Activated T-cell treated with anti-CD3 and anti-CD28 coated beads, Interleukin-2, amount 50 U/mL, for 1 hour (primary cell): ENCODE measurements around the gene P2RX4.
"Not testable (repeated sequence)": the region's sequence is repeated elsewhere in the genome, so short reads cannot be mapped to it uniquely, and the experiment has no call there.

Experiments used
- DNase-seq: peaks from one replicate; pipeline ENCODE4 v3.0.0-alpha.2; 2020

The P2RX4 gene

DNA sequence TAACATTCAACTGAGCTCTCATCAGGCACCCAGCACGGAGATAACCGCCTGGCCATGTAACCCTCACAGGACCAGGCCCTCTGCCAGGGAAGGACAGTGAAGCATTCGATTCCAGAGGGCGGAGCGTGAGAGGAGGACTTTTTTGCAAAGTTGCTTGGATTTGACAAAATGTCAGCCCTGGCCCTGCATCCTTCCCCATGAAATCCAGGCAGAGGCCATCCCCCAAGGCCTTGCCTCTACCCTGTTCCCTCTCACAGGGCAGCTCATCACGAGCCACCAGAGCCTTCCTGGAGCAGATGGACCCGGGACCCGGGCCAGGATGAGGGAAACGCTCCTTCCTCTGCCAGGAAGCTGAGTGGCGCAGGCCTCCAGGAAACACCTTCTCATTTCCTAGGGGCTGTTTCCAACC lies 69.6 kb downstream of the P2RX4 start:
- DNase-seq: no peak

DNA sequence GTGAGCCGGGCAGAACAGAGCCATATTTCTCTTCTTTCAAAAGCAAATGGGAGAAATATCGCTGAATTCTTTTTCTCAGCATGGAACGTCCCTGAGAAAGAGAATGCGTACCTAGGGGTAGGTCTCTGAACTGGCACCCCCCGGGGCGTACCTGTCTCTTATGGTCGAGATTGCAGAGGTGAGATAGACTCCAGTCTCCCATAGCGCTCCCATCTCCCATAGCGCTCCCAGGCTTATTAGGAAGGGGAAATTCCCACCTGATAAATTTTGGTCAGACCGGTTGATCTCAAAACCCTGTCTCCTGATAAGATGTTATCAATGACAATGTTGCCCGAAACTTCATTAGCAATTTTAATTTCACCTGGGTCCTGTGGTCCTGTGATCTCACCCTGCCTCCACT lies 70.6 kb downstream of the P2RX4 start:
- DNase-seq: not testable (repeated sequence)

DNA sequence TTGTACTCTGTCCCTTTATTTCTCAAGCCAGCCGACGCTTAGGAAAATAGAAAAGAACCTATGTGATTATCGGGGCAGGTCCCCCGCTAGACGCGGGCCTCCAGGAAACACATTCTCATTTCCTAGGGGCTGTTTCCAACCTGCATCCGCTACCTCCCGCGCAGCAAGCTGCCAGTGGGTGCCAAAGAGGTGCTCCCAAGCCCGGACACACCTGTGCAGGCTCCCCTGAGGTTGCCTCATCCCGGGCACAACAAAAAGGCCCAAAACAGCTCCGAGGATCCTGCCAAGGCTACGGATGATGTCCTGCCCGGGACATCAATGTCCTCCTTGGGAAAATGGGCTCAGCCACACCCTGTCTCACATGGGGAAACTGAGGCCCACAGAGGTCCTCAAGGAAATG lies 71.2 kb downstream of the P2RX4 start:
- not testable (repeated sequence) for DNase-seq

DNA sequence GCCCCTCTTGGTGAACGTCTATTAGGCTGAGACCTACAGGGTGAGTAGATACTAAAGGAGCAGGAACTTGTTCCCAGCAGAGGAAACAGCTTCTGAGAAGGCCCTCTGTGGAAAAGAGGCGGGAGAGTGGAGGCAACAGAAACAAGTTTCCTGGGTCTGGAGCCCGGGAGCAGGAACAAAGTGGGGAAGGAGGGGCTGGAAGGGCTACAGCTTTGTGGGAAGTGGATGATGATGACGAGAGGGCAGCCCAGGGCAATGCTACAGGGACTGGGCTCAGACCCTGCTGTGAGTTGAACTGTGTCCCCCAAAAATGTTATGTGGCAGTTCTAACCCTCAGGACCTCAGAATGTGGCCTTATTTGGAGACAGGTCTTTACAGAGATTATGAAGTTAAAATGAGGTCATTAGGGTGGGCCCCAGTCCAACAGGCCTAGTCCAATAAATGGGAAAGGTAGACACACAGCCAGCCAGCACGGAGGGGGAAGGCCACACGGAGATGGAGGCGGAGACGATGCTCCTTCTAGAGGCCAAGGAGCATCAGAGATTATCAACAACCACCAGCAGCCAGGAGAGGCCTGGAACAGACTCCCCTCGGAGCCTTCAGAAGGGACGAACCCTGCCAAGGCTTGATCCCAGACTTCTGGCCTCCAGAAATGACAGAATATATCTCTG lies 72.3 kb downstream of the P2RX4 start:
- no peak for DNase-seq

DNA sequence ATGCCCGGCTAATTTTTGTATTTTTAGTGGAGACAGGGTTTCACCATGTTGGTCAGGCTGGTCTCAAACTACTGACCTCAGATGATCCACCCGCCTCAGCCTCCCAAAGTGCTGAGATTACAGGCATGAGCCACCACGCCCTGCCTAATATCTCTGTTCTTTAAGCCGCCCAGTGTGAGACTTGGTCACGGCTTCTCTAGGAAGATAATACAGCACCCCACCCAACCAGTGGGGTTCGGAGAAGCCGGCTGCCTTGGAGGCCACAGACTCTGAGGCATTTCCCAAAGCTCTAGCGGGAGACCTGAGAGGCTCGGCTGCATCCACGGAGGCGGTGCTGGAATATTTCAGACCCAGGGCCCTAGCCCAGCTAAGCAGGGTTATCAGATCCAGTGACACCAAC lies 73.0 kb downstream of the P2RX4 start:
- DNase-seq: not testable (repeated sequence)

DNA sequence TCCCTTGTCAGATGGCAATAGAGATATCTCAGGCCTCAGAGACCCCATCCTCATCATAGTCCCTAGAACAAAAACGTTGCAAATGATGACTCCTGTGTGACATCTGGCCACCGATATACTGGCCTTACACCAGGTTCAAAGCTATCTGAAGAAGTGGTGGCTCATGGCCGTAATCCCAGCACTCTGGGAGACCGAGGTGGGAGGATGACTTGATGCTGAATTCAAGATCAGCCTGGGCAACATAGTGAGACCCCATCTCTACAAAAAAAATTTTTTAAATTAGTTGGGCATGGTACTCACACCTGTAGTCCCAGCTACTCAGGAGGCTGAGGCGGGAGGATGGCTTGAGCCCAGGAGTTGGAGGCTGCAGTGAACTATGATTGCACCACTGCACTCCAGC lies 73.5 kb downstream of the P2RX4 start:
- DNase-seq: no peak
